Trophoblast cell (in vitro differentiated cells and primary cell): Measurements from ENCODE around the gene ALDH1B1.

Source experiments
- DNase-seq, 2 donors: peaks; one replicate each; pipeline ENCODE4 v3.0.0-alpha.2; 2016
- H2AFZ ChIP-seq: 2 replicates; pipeline ENCODE4 v1.6.1; 2013; ENCODE audit warnings: low read length, moderate library complexity, mild to moderate bottlenecking; ENCODE audit not compliant: insufficient read depth, poor library complexity
- H2AK5ac ChIP-seq: 2 replicates; pipeline ENCODE4 v1.6.1; 2013; ENCODE audit warnings: mild to moderate bottlenecking, low read length
- H2BK120ac ChIP-seq: 2 replicates; pipeline ENCODE4 v1.6.1; 2013; ENCODE audit warnings: low read length, mild to moderate bottlenecking, moderate library complexity; ENCODE audit not compliant: insufficient read depth, poor library complexity
- H2BK12ac ChIP-seq: 2 replicates; pipeline ENCODE4 v1.6.1; 2013; ENCODE audit warnings: mild to moderate bottlenecking, low read length, moderate library complexity
- H2BK5ac ChIP-seq: 2 replicates; pipeline ENCODE4 v1.6.1; 2013; ENCODE audit warnings: low read length, low read depth, moderate library complexity, mild to moderate bottlenecking; ENCODE audit not compliant: poor library complexity
- H3K14ac ChIP-seq: 2 replicates; pipeline ENCODE4 v1.6.1; 2013; ENCODE audit warnings: mild to moderate bottlenecking, low read length
- H3K18ac ChIP-seq: 2 replicates; pipeline ENCODE4 v1.6.1; 2013; ENCODE audit warnings: mild to moderate bottlenecking, low read length
- H3K23ac ChIP-seq: 2 replicates; pipeline ENCODE4 v1.6.1; 2013; ENCODE audit warnings: low read length
- H3K27ac ChIP-seq: 2 replicates; pipeline ENCODE4 v1.5.1; 2013; ENCODE audit warnings: low read depth, mild to moderate bottlenecking, inconsistent platforms, low read length, moderate library complexity
- H3K27me3 ChIP-seq: 2 replicates; pipeline ENCODE4 v1.6.1; 2013; ENCODE audit warnings: inconsistent platforms, mild to moderate bottlenecking, low read length, moderate library complexity; ENCODE audit not compliant: insufficient read depth
- H3K36me3 ChIP-seq, 2 experiments: 1 replicate in 1 of 2; 2 replicates in 1 of 2; pipeline ENCODE4 v1.6.1; 2013; ENCODE audit warnings: low read length in 2 of 2, mild to moderate bottlenecking in 2 of 2, moderate library complexity in 1 of 2; ENCODE audit not compliant: insufficient read depth in 2 of 2, control insufficient read depth in 1 of 2
- H3K4ac ChIP-seq: 2 replicates; pipeline ENCODE4 v1.6.1; 2013; ENCODE audit warnings: low read depth, mild to moderate bottlenecking, low read length, moderate library complexity
- H3K4me1 ChIP-seq, 2 experiments: 1 replicate in 1 of 2; 2 replicates in 1 of 2; pipeline ENCODE4 v1.6.1; 2013; ENCODE audit warnings: low read length in 2 of 2, mild to moderate bottlenecking in 2 of 2, moderate library complexity in 1 of 2; ENCODE audit not compliant: insufficient read depth in 2 of 2, control insufficient read depth in 1 of 2
- H3K4me2 ChIP-seq: 2 replicates; pipeline ENCODE4 v1.6.1; 2013; ENCODE audit warnings: inconsistent platforms, mild to moderate bottlenecking, low read length, moderate library complexity
- H3K4me3 ChIP-seq: 2 replicates; pipeline ENCODE4 v1.5.1; 2013; ENCODE audit warnings: mild to moderate bottlenecking, low read depth, low read length, inconsistent platforms
- H3K79me1 ChIP-seq: one replicate; pipeline ENCODE4 v1.6.1; 2013; ENCODE audit warnings: low read length
- H3K79me2 ChIP-seq: 2 replicates; pipeline ENCODE4 v1.6.1; 2013; ENCODE audit warnings: low read length, mild to moderate bottlenecking; ENCODE audit not compliant: control insufficient read depth, insufficient read depth, poor library complexity
- H3K9ac ChIP-seq: 2 replicates; pipeline ENCODE4 v1.6.1; 2013; ENCODE audit warnings: mild to moderate bottlenecking, low read length
- H3K9me3 ChIP-seq: 2 replicates; pipeline ENCODE4 v1.6.1; 2013; ENCODE audit warnings: low read depth, mild to moderate bottlenecking, control low read depth, inconsistent platforms, low read length; ENCODE audit not compliant: insufficient read depth
- H4K12ac ChIP-seq: 2 replicates; pipeline ENCODE4 v1.6.1; 2013; ENCODE audit warnings: low read depth, mild to moderate bottlenecking, low read length, moderate library complexity
- H4K8ac ChIP-seq: 2 replicates; pipeline ENCODE4 v1.6.1; 2013; ENCODE audit warnings: low read depth, mild to moderate bottlenecking, low read length, moderate library complexity
- H4K91ac ChIP-seq: one replicate; pipeline ENCODE4 v1.6.1; 2013; ENCODE audit warnings: low read depth, mild to moderate bottlenecking, low read length, moderate library complexity
- WGBS: extraction: QIAGEN DNeasy Blood & Tissue Kit; methylation state at CpG from one replicate; pipeline ENCODE4 v1.1.7; 2013; ENCODE audit warnings: missing lambda C conversion rate; ENCODE audit not compliant: insufficient read length, insufficient coverage; ENCODE audit errors: extremely low coverage; 5-methylcytosine and 5-hydroxymethylcytosine counted together

ALDH1B1 gene

DNA sequence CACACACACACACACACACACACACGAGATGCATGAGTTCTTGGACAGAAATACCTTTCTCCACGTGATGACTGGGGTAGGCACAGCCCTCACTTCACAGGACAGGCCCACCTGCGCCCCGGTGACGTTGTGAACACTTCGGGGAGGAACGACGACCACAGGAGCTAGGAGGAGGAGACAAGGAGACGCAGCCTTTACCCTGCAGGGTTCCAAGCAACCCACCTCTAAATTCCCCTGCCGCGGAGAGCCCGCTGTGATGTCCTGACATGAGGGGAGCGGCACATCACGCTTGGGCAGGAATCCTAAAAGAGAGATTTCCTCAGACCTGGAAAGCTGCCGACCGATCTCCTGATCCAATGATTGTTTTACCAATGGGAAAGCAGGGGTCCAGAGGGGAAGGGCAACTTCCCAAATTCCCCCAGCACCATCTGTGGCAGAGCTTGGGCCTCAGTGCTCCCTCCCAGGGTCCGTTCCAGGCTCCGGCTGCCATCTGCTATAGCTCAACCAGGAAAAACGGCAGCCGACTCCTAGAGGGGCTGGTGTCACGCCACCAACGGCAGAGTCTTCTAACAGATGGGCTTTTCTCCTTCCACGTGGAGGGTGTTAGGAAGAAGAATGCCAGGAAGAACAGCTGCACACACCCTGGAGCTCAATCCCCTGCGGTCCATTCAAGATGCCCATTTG is 21.7 kb downstream of the ALDH1B1 start:
- no peak overlapping the region for H2AFZ ChIP-seq
- H3K36me3 ChIP-seq, result no peaks in the 10 kb centered on the region

DNA sequence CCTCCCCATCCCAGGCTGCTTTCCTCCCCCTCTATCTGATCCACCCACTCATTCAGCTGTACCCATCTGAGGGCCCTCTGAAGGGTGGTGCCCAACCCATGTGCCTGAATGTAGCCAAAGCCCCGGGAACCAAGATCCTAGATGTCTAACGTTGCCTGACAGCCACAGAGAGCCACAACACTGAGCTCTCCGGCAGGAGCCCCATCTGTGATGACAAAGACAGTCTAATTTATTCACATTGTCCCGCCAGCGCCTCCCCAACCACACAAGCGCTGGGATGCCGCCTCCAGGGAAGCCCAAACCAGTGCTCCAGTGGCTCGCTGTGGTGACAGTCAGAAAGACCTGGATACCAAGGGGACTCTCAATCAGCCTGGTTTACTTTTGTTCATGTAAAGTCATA is 23.4 kb downstream of the ALDH1B1 start:
- no peak overlapping the region for H2AFZ ChIP-seq
- H3K18ac ChIP-seq, result no peak overlapping the region
- H3K9ac ChIP-seq, result no peak overlapping the region
- no peak overlapping the region for H2AK5ac ChIP-seq
- H3K4me1 ChIP-seq, result peaks cover 0 to 2% of the 10 kb centered on the region in 2 experiments
- no peaks in the 10 kb centered on the region for H3K79me2 ChIP-seq
- no peak overlapping the region for H3K4me2 ChIP-seq
- no peak overlapping the region for H3K23ac ChIP-seq
- no peak overlapping the region for H2BK5ac ChIP-seq
- H2BK120ac ChIP-seq, result no peak overlapping the region
- H3K4ac ChIP-seq, result no peak overlapping the region
- H3K36me3 ChIP-seq, result no peaks in the 10 kb centered on the region
- DNase-seq, result no peak
- no peaks in the 10 kb centered on the region for H3K27me3 ChIP-seq
- no peak overlapping the region for H4K8ac ChIP-seq
- no peaks in the 10 kb centered on the region for H3K79me1 ChIP-seq
- H4K12ac ChIP-seq, result no peak overlapping the region
- no peak overlapping the region for H3K4me3 ChIP-seq
- no peak overlapping the region for H3K27ac ChIP-seq
- no peak overlapping the region for H2BK12ac ChIP-seq
- no peaks in the 10 kb centered on the region for H3K9me3 ChIP-seq
- H4K91ac ChIP-seq, result no peak overlapping the region
- WGBS, result no CpG with 5 or more reads among the region's 8 CpGs
- no peak overlapping the region for H3K14ac ChIP-seq

More for the DNA sequence above, 21.7 kb downstream of the ALDH1B1 start:
- H2BK12ac ChIP-seq, result no peak overlapping the region
- no peak overlapping the region for H3K23ac ChIP-seq
- no peak overlapping the region for H4K8ac ChIP-seq
- no peak overlapping the region for H2BK120ac ChIP-seq
- no peak overlapping the region for H3K4me3 ChIP-seq
- no peak overlapping the region for H4K91ac ChIP-seq
- H3K79me2 ChIP-seq, result no peaks in the 10 kb centered on the region
- no CpG with 5 or more reads among the region's 24 CpGs for WGBS
- H4K12ac ChIP-seq, result no peak overlapping the region
- no peak overlapping the region for H3K18ac ChIP-seq
- H3K4ac ChIP-seq, result no peak overlapping the region
- no peak overlapping the region for H2AK5ac ChIP-seq
- no peak overlapping the region for H3K9ac ChIP-seq
- no peak overlapping the region for H3K14ac ChIP-seq
- H3K9me3 ChIP-seq, result no peaks in the 10 kb centered on the region
- no peaks in the 10 kb centered on the region for H3K79me1 ChIP-seq
- H3K27ac ChIP-seq, result no peak overlapping the region
- H3K4me2 ChIP-seq, result no peak overlapping the region
- no peaks in the 10 kb centered on the region for H3K4me1 ChIP-seq
- no peaks in the 10 kb centered on the region for H3K27me3 ChIP-seq
- no peak for DNase-seq
- H2BK5ac ChIP-seq, result no peak overlapping the region

DNA sequence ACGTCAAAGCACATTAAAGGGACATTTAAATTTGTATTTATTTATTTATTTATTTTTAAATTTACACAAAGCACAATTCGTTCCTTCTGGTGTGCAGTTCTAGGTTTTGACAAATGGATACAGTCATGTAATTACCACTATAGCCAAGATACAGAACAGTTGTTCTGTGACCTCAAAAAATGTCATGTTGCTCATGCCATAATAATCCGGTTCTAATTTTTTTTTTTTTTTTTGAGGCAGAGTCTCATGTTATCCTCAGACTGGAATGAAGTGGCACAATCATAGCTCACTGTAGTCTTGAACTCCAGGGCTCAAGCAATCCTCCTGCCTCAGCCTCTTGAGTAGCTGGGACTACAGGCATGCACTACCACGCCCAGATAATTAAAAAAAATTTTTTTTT is 24.0 kb downstream of the ALDH1B1 start:
- Histone ChIP-seq H4K8ac (no peak overlapping the region), H3K23ac (no peak overlapping the region), H3K79me2 (no peaks in the 10 kb centered on the region), H2AK5ac (no peak overlapping the region), H3K27ac (no peak overlapping the region), H4K12ac (no peak overlapping the region), H3K14ac (no peak overlapping the region), H3K9me3 (no peaks in the 10 kb centered on the region), H3K27me3 (no peaks in the 10 kb centered on the region), H3K18ac (no peak overlapping the region), H2AFZ (no peak overlapping the region), H2BK5ac (no peak overlapping the region), H3K4me1 (peaks cover 0 to 6% of the 10 kb centered on the region in 2 experiments), H3K36me3 (no peaks in the 10 kb centered on the region), H4K91ac (no peak overlapping the region), H3K4ac (no peak overlapping the region), H3K79me1 (no peaks in the 10 kb centered on the region), H3K9ac (no peak overlapping the region), H3K4me2 (no peak overlapping the region), H2BK120ac (no peak overlapping the region), H2BK12ac (no peak overlapping the region), H3K4me3 (no peak overlapping the region)
- peak in 1 of 2 donors; percentile 61 for DNase-seq
- WGBS, result no CpG with 5 or more reads among the region's 4 CpGs

DNA sequence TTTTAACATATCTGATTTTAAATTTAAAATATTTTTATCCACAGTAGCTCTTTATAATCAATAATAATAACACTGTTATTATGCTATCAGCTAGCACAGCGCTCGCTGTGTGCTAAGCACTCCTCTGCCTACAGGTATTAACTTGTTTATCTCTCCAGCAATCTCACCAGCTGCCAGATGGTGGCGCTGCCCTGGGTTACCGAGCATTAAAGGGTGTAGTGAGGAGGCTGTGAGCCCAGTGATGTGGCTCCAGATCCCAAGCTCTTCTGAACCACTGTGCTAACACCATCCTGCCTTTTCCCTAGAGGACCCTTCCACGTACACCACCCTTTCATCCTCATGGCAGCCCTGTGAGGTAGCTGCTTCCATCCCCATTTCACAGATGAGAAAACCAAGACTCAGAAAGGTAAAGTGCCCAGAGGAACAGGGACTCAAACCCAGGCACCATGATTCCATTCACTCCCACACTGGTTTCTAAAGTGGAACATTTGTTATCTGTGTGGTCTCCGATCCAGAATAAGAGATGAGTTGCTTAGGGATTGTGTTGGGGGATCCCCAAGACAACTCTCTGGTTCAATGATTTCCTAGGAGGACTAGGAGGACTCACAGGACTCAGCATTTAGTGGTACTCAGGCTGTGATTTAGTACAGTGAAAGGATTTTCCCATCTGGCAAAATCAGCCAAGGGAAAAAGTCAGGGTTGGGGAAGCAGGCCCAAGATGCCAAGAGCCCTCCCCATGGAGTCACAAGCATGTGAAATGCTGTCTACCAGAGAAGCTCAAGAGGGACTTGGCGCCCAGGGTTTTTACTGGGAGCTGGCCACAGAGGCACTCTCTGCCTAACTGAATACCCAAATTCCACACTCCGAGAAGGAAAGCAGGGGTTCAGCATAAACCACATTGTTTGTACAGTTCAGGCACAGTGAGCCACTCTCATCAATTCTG is 24.8 kb downstream of the ALDH1B1 start:
- Histone ChIP-seq H3K79me2 (no peaks in the 10 kb centered on the region), H3K14ac (no peak overlapping the region), H3K23ac (no peak overlapping the region), H3K18ac (no peak overlapping the region), H4K8ac (no peak overlapping the region), H3K4me2 (no peak overlapping the region), H3K4me1 (peaks cover 5 to 12% of the 10 kb centered on the region in 2 experiments), H3K4me3 (no peak overlapping the region), H3K36me3 (no peaks in the 10 kb centered on the region), H2AK5ac (no peak overlapping the region), H4K91ac (no peak overlapping the region), H3K79me1 (peaks cover under 1% of the 10 kb centered on the region), H3K9me3 (no peaks in the 10 kb centered on the region), H2AFZ (no peak overlapping the region), H2BK5ac (no peak overlapping the region), H3K4ac (no peak overlapping the region), H3K9ac (no peak overlapping the region), H3K27me3 (no peaks in the 10 kb centered on the region), H2BK120ac (no peak overlapping the region), H3K27ac (no peak overlapping the region), H2BK12ac (no peak overlapping the region), H4K12ac (no peak overlapping the region)
- WGBS, result no CpG with 5 or more reads among the region's 8 CpGs
- peak; percentile 40 to 70 for DNase-seq
